HG03571 (cell line): ENCODE measurements around the gene LMNA.
A peak's percentile ranks its signal among the peaks of the same experiment; 100 is the strongest.
"Not testable (repeated sequence)": the region's sequence is repeated elsewhere in the genome, so short reads cannot be mapped to it uniquely, and the experiment has no call there.

Source experiments
- ATAC-seq: cut with Tn5 transposase; IDR thresholded peaks from one replicate; pipeline ENCODE4 v1.9.1; 2021; ENCODE audit not compliant: unreplicated experiment

Gene LMNA

GRCh38 chr1:156114101-156114918 lies at the start of gene LMNA:
Gene LMNA, plus strand, starts transcription at chr1:156114711. Its CDS starts 208 bp downstream, at chr1:156114919.
- peak; percentile 75 for ATAC-seq

GRCh38 chr1:156065212-156065611 lies 49.3 kb upstream of the LMNA start:
- no peak for ATAC-seq

GRCh38 chr1:156065871-156066270 lies 48.6 kb upstream of the LMNA start:
- ATAC-seq = no peak

GRCh38 chr1:156067262-156067661 lies 47.2 kb upstream of the LMNA start:
- no peak for ATAC-seq

- ATAC-seq = no peak
These were observed 44.7 kb upstream of the LMNA start for GRCh38 chr1:156069490-156070455.

GRCh38 chr1:156070548-156070947 lies 44.0 kb upstream of the LMNA start:
- ATAC-seq = no peak

- not testable (repeated sequence) for ATAC-seq
These were observed 43.1 kb upstream of the LMNA start for GRCh38 chr1:156071332-156071816.

- ATAC-seq = no peak
These were observed 42.3 kb upstream of the LMNA start for GRCh38 chr1:156072251-156072650.

GRCh38 chr1:156073110-156073687 lies 41.3 kb upstream of the LMNA start:
- ATAC-seq = no peak

GRCh38 chr1:156073740-156074139 lies 40.8 kb upstream of the LMNA start:
- no peak for ATAC-seq

GRCh38 chr1:156074661-156075060 lies 39.9 kb upstream of the LMNA start:
- no peak for ATAC-seq

- no peak for ATAC-seq
These were observed 39.3 kb upstream of the LMNA start for GRCh38 chr1:156075162-156075561.

GRCh38 chr1:156075775-156076204 lies 38.7 kb upstream of the LMNA start:
- no peak for ATAC-seq

- no peak for ATAC-seq
These were observed 37.7 kb upstream of the LMNA start for GRCh38 chr1:156076609-156077429.

- no peak for ATAC-seq
These were observed 37.1 kb upstream of the LMNA start for GRCh38 chr1:156077430-156077760.

- no peak for ATAC-seq
These were observed 35.8 kb upstream of the LMNA start for GRCh38 chr1:156078728-156079127.

- no peak for ATAC-seq
These were observed 34.7 kb upstream of the LMNA start for GRCh38 chr1:156079762-156080161.

GRCh38 chr1:156080241-156080862 lies 34.2 kb upstream of the LMNA start:
- no peak for ATAC-seq

GRCh38 chr1:156080863-156081179 lies 33.7 kb upstream of the LMNA start:
- no peak for ATAC-seq
